ENCODE measurements around the gene PALMD.

- TF ChIP-seq TAF1 (IDR thresholded peaks at IDR 0.05; ENCODE audit: borderline replicate concordance, low read depth, low read length) (no peak), POLR2A (IDR thresholded peaks at IDR 0.05; ENCODE audit: low read depth, low read length) (no peak), POLR2AphosphoS5 (IDR thresholded peaks at IDR 0.05; ENCODE audit: low read depth, low read length) (no peak)
Measured at GRCh38 chr1:99652881-99653281, 7.0 kb downstream of the PALMD start.

Measured in GM12892 (cell line).